Measurements from ENCODE around the gene MCF2L2. TPM values are rescaled to one million over a fixed set of nuclear protein-coding genes. Genes with fewer than 3 reads are reported as not detected.

The MCF2L2 gene
- total and polyA plus RNA-seq, 2 of the 13 experiments (the other 11 are each of a cell fraction or from before 2014, with no cell fraction given): not detected

DNA sequence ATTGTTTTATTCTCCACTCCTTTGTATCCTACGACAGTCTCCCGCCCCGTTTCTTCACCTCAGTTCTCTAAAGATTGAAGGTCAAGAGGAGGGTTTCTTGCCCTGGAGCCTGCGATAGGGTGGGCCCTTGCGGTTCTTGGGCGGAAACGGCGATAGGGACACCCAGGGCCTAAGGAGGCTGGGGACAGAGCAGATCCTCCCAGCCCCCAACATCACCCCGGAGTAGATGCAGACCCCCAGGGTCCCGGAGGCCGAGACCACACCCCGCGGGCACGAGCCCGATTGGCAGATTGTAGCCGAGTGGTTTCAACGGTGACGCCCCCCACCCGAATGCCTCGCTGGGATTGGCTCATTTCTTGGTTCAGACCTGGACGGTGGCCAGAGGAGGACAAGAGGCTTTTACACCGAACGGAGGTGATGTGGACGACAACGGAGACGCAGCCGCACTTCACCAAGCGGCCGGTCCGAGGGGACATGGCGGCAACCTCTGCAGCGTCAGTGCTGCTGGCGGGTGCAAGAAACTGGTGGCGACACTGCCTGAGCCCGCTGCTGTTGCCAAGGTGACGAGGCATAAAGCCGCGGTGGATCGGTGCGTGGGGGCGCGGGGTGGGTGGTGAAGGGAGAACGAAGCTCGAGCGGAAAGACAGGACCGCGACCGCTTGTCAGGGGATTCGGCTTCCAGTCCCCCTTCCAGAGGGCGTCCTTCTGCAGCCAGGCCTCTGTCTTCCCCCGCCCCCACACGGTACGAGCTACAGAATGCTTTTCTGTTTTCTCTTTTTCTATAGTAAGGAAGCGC is 19.0 kb upstream of the MCF2L2 start (continued):
- TF ChIP-seq ZNF879 (CRISPR knock-in tag; IDR thresholded peaks at IDR 0.05) (0 out of 2 replicates have a peak, but pooled peaks have one; percentile 48), SKI (IDR thresholded peaks at IDR 0.05; ENCODE audit: partially characterized antibody) (peak; percentile 17), NAIF1 (CRISPR knock-in tag; IDR thresholded peaks at IDR 0.05; ENCODE audit: borderline replicate concordance) (no peak), RARA (CRISPR knock-in tag; IDR thresholded peaks at IDR 0.05) (peak; percentile 38; the same call in 1 of the 2 replicates), USF2 (IDR thresholded peaks at IDR 0.05; ENCODE audit: low read depth, low read length) (no peak), USF2 (CRISPR knock-in tag; IDR thresholded peaks at IDR 0.05; ENCODE audit: borderline replicate concordance) (no peak), NFIC (IDR thresholded peaks at IDR 0.05; ENCODE audit: low read length) (no peak), GABPA (IDR thresholded peaks at IDR 0.05; ENCODE audit: low read depth, low read length) (no peak), GABPA (CRISPR knock-in tag; IDR thresholded peaks at IDR 0.05; ENCODE audit: low read depth) (peak; percentile 62), GATAD2A (CRISPR knock-in tag; IDR thresholded peaks at IDR 0.05) (peak; percentile 68; the same call in 1 of the 2 replicates), MEF2D (CRISPR knock-in tag; IDR thresholded peaks at IDR 0.05) (peak; percentile 76), IRF2 (CRISPR knock-in tag; IDR thresholded peaks at IDR 0.05) (peak; percentile 84), MXI1 (IDR thresholded peaks at IDR 0.05; ENCODE audit: borderline replicate concordance, low read depth, low read length) (peak; percentile 59; the same call in 1 of the 3 replicates), ZC3H4 (CRISPR knock-in tag; IDR thresholded peaks at IDR 0.05; ENCODE audit: borderline replicate concordance) (no peak), ZFX (CRISPR knock-in tag; IDR thresholded peaks at IDR 0.05; ENCODE audit: low read depth) (peak; percentile 93), FOSL1 (CRISPR knock-in tag; IDR thresholded peaks at IDR 0.05; ENCODE audit: borderline replicate concordance) (no peak), ZNF264 (CRISPR knock-in tag; IDR thresholded peaks at IDR 0.05) (no peak), ZNF781 (CRISPR knock-in tag; IDR thresholded peaks at IDR 0.05; ENCODE audit: borderline replicate concordance, not compliant biosample characterization) (peak; percentile 22), SAFB2 (CRISPR knock-in tag; IDR thresholded peaks at IDR 0.05; ENCODE audit: borderline replicate concordance, low read depth) (0 out of 2 replicates have a peak, but pooled peaks have one; percentile 41), HHEX (CRISPR knock-in tag; IDR thresholded peaks at IDR 0.05) (no peak), ZIK1 (CRISPR knock-in tag; IDR thresholded peaks at IDR 0.05; ENCODE audit: borderline replicate concordance, low read depth) (no peak), TERF1 (CRISPR knock-in tag; IDR thresholded peaks at IDR 0.05) (no peak), SMAD9 (CRISPR knock-in tag; IDR thresholded peaks at IDR 0.05) (no peak; the same call in 1 of the 2 replicates), FOXK2 (IDR thresholded peaks at IDR 0.05) (no peak)
- TF ChIP-seq, protein P1, sequence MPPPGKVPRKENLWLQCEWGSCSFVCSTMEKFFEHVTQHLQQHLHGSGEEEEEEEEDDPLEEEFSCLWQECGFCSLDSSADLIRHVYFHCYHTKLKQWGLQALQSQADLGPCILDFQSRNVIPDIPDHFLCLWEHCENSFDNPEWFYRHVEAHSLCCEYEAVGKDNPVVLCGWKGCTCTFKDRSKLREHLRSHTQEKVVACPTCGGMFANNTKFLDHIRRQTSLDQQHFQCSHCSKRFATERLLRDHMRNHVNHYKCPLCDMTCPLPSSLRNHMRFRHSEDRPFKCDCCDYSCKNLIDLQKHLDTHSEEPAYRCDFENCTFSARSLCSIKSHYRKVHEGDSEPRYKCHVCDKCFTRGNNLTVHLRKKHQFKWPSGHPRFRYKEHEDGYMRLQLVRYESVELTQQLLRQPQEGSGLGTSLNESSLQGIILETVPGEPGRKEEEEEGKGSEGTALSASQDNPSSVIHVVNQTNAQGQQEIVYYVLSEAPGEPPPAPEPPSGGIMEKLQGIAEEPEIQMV (CRISPR knock-in tag; IDR thresholded peaks at IDR 0.05; ENCODE audit: low read depth): peak; percentile 87
- TF ChIP-seq, protein P2, sequence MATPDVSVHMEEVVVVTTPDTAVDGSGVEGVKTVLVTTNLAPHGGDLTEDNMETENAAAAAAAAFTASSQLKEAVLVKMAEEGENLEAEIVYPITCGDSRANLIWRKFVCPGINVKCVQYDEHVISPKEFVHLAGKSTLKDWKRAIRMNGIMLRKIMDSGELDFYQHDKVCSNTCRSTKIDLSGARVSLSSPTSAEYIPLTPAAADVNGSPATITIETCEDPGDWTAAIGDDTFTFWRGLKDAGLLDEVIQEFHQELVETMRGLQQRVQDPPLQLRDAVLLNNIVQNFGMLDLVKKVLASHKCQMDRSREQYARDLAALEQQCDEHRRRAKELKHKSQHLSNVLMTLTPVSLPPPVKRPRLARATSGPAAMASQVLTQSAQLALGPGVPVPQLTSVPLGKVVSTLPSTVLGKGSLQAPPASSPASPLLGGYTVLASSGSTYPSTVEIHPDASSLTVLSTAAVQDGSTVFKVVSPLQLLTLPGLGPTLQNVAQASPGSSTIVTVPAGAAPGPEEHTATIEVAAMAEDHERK (CRISPR knock-in tag; IDR thresholded peaks at IDR 0.05; ENCODE audit: low read depth): no peak

Data from HepG2 (cell line).